Hematopoietic multipotent progenitor cell treated with erythropoietin and hydrocortisone succinate and interleukin-3 and kit ligand, for 15 days (in vitro differentiated cells): ENCODE results near the gene OR8K3.

Source experiments
- DNase-seq: peaks from one replicate; pipeline ENCODE4 v3.0.0-alpha.2; 2015; ENCODE audit warnings: low spot score

OR8K3 gene

GRCh38 chr11:56314844-56315243 is at the start of gene OR8K3:
Gene OR8K3, plus strand, starts transcription at chr11:56315144. Its CDS starts 3,163 bp downstream, at chr11:56318307.
- DNase-seq, result no peak

- no peak for DNase-seq
These were observed 43.9 kb upstream of the OR8K3 start for GRCh38 chr11:56271092-56271491.

- no peak for DNase-seq
These were observed 41.1 kb upstream of the OR8K3 start, which contains the start of gene OR5T1 for GRCh38 chr11:56273854-56274253. Gene OR5T1, plus strand, starts transcription at chr11:56274154. Its CDS starts 1,485 bp downstream, at chr11:56275639.

GRCh38 chr11:56292154-56292553 is 22.8 kb upstream of the OR8K3 start, which contains the start of gene OR8H1:
Gene OR8H1, minus strand, starts transcription at chr11:56292254. Its CDS starts 1,192 bp downstream, at chr11:56291062.
- no peak for DNase-seq

GRCh38 chr11:56296898-56297297 is 18.0 kb upstream of the OR8K3 start:
- DNase-seq, result no peak

- DNase-seq, result no peak
These were observed 7.1 kb upstream of the OR8K3 start for GRCh38 chr11:56307836-56308235.

GRCh38 chr11:56331861-56332491 is 17.0 kb downstream of the OR8K3 start:
- DNase-seq, result no peak

GRCh38 chr11:56333156-56333555 is 18.2 kb downstream of the OR8K3 start:
- no peak for DNase-seq

- no peak for DNase-seq
These were observed 25.3 kb downstream of the OR8K3 start for GRCh38 chr11:56340289-56340688.

GRCh38 chr11:56345739-56346138 is 30.8 kb downstream of the OR8K3 start, which contains the start of gene OR8K1:
Gene OR8K1, plus strand, starts transcription at chr11:56346039. Its CDS starts 0 bp downstream, at chr11:56346039.
- DNase-seq, result no peak

- no peak for DNase-seq
These were observed 39.0 kb downstream of the OR8K3 start, which contains the start of gene OR8J1 for GRCh38 chr11:56353991-56354390. Gene OR8J1, plus strand, starts transcription at chr11:56354291. Its CDS starts 5,956 bp downstream, at chr11:56360247.
